ENCODE measurements around the gene ANKRD12. TPM values are rescaled to one million over a fixed set of nuclear protein-coding genes. Genes with fewer than 3 reads are reported as not detected.
A peak's percentile ranks its signal among the peaks of the same experiment; 100 is the strongest.

The ANKRD12 gene
- total RNA-seq, 4 donors from 2014 or later = 39.9 to 172 (median 58.9) TPM

- Histone ChIP-seq H3K4me1 (peaks cover 0 to 15% (median 8%) of the 10 kb centered on the region in 4 donors), H3K36me3 (peaks cover 0 to 3% (median 0%) of the 10 kb centered on the region in 3 donors), H3K27me3 (no peaks in the 10 kb centered on the region), H3K4me3 (no peak overlapping the region), H3K27ac (no peak overlapping the region), H3K9me3 (no peaks in the 10 kb centered on the region)
- no peak for DNase-seq
- TF ChIP-seq POLR2A (IDR thresholded peaks at IDR 0.05) (no peak), CTCF (IDR thresholded peaks at IDR 0.05) (no peak)
These were observed 40.9 kb downstream of the ANKRD12 start for GRCh38 chr18:9177466-9177865.

- TF ChIP-seq CTCF (IDR thresholded peaks at IDR 0.05) = no peak
- Histone ChIP-seq H3K9me3 (no peaks in the 10 kb centered on the region), H3K27ac (no peak overlapping the region), H3K4me3 (no peak overlapping the region), H3K36me3 (peaks cover 0 to 10% (median 0%) of the 10 kb centered on the region in 3 donors), H3K4me1 (peaks cover 0 to 5% (median under 1%) of the 10 kb centered on the region in 4 donors), H3K27me3 (no peaks in the 10 kb centered on the region)
- no peak for DNase-seq
These were observed 42.0 kb downstream of the ANKRD12 start for GRCh38 chr18:9178557-9178956.

- TF ChIP-seq POLR2A (IDR thresholded peaks at IDR 0.05) (no peak), CTCF (IDR thresholded peaks at IDR 0.05) (no peak)
- no peak for DNase-seq
- no peaks in the 10 kb centered on the region for H3K9me3 ChIP-seq
- H3K4me3 ChIP-seq = no peak overlapping the region
- peaks cover 0 to 14% (median 0%) of the 10 kb centered on the region in 3 donors for H3K36me3 ChIP-seq
- H3K27me3 ChIP-seq = no peaks in the 10 kb centered on the region
- H3K27ac ChIP-seq = no peak overlapping the region
- H3K4me1 ChIP-seq = no peaks in the 10 kb centered on the region
These were observed 44.7 kb downstream of the ANKRD12 start for GRCh38 chr18:9181275-9181674.

- H3K36me3 ChIP-seq = peaks cover 0 to 14% (median 0%) of the 10 kb centered on the region in 3 donors
- no peaks in the 10 kb centered on the region for H3K27me3 ChIP-seq
- no peaks in the 10 kb centered on the region for H3K4me1 ChIP-seq
- no peak overlapping the region for H3K4me3 ChIP-seq
- no peak for TF ChIP-seq POLR2A (IDR thresholded peaks at IDR 0.05)
- TF ChIP-seq CTCF (IDR thresholded peaks at IDR 0.05) = no peak
- H3K27ac ChIP-seq = no peak overlapping the region
- no peak for DNase-seq
- no peaks in the 10 kb centered on the region for H3K9me3 ChIP-seq
These were observed 46.3 kb downstream of the ANKRD12 start for GRCh38 chr18:9182852-9183399.

GRCh38 chr18:9184998-9185613 is 48.5 kb downstream of the ANKRD12 start:
- no peak for DNase-seq
- Histone ChIP-seq H3K4me3 (no peak overlapping the region), H3K27me3 (no peaks in the 10 kb centered on the region)

More at GRCh38 chr18:9184998-9185613, 48.5 kb downstream of the ANKRD12 start:
- TF ChIP-seq POLR2A (IDR thresholded peaks at IDR 0.05) = no peak
- no peak for TF ChIP-seq CTCF (IDR thresholded peaks at IDR 0.05)
- peak overlapping the region in 1 of 4 donors; percentile 11 for H3K27ac ChIP-seq
- no peaks in the 10 kb centered on the region for H3K9me3 ChIP-seq
- no peaks in the 10 kb centered on the region for H3K4me1 ChIP-seq
- peaks cover 0 to 23% (median 0%) of the 10 kb centered on the region in 3 donors for H3K36me3 ChIP-seq

Data from Peyer's patch (tissue), 4 donors.